Lower lobe of right lung (tissue), 2 donors: ENCODE measurements around the gene MCTP1. TPM values are rescaled to one million over a fixed set of nuclear protein-coding genes. Genes with fewer than 3 reads are reported as not detected.

ENCODE experiments used
- ATAC-seq, 2 donors: fragments of 200-7000 bp; cut with Tn5 transposase; one replicate each; pipeline ENCODE4 v1.9.1; 2020 to 2022; ENCODE audit warnings: mild to moderate bottlenecking in 2 of 2, moderate library complexity in 2 of 2
- DNase-seq: peaks from one replicate; pipeline ENCODE4 v3.0.0-alpha.2; 2020
- H3K27ac ChIP-seq: fragments of 200-600 bp; one replicate; pipeline ENCODE4 v1.8.0; 2022
- H3K27me3 ChIP-seq: fragments of 200-600 bp; one replicate; pipeline ENCODE4 v1.8.0; 2022; ENCODE audit warnings: low read depth
- H3K36me3 ChIP-seq: fragments of 200-600 bp; one replicate; pipeline ENCODE4 v1.8.0; 2022; ENCODE audit warnings: mild to moderate bottlenecking
- H3K4me1 ChIP-seq: fragments of 200-600 bp; one replicate; pipeline ENCODE4 v1.8.0; 2022
- H3K4me3 ChIP-seq: fragments of 200-600 bp; one replicate; pipeline ENCODE4 v1.8.0; 2022; ENCODE audit warnings: mild to moderate bottlenecking
- H3K9me3 ChIP-seq: fragments of 200-600 bp; one replicate; pipeline ENCODE4 v1.8.0; 2022
- CTCF ChIP-seq: fragments of 200-600 bp; IDR thresholded peaks from one replicate; pipeline ENCODE4 v1.8.0; 2022; ENCODE audit warnings: antibody characterized with exemption, mild to moderate bottlenecking
- intact Hi-C: fragments of 100-400 bp; cut with DNase I; formaldehyde crosslinking; loops from one replicate; pipeline ENCODE4 v1.11.0; 2022
- total RNA-seq: library from RNA; stranded (reverse); fragmentation: NEBNext Ultra II Directional; extraction: Animal tissue kit (Norgen Biotek cat#: 25700); gene quantifications from one replicate; pipeline ENCODE4 v1.2.1, GENCODE V29; 2021
- donor health status: DM: no; HTN: yes; CAD: no; lungs with severe emphysema.

The MCTP1 gene
- total RNA-seq, 1 donor from 2014 or later, result 38.7 TPM

- H3K27me3 ChIP-seq, result no peaks in the 10 kb centered on the region
- no peaks in the 10 kb centered on the region for H3K4me1 ChIP-seq
- DNase-seq, result no peak
- H3K36me3 ChIP-seq, result peaks cover 3% of the 10 kb centered on the region
- intact Hi-C loops, result no loop called here
- no peak for ATAC-seq
- no peak overlapping the region for H3K4me3 ChIP-seq
- TF ChIP-seq CTCF, result no peak
- no peaks in the 10 kb centered on the region for H3K9me3 ChIP-seq
- no peak overlapping the region for H3K27ac ChIP-seq
These were observed 429.4 kb downstream of the MCTP1 start for GRCh38 chr5:94855543-94855942.

GRCh38 chr5:94853120-94853519, 431.8 kb downstream of the MCTP1 start:
- no peak overlapping the region for H3K27ac ChIP-seq
- no peaks in the 10 kb centered on the region for H3K4me1 ChIP-seq
- no peaks in the 10 kb centered on the region for H3K27me3 ChIP-seq
- intact Hi-C loops, result no loop called here
- TF ChIP-seq CTCF, result no peak
- no peaks in the 10 kb centered on the region for H3K9me3 ChIP-seq
- H3K4me3 ChIP-seq, result no peak overlapping the region
- no peaks in the 10 kb centered on the region for H3K36me3 ChIP-seq
- DNase-seq, result no peak
- no peak for ATAC-seq

GRCh38 chr5:94850960-94851359, 433.9 kb downstream of the MCTP1 start:
- no peak for ATAC-seq

GRCh38 chr5:94849821-94850736, 434.8 kb downstream of the MCTP1 start:
- DNase-seq, result no peak
- Histone ChIP-seq H3K27ac (no peak overlapping the region), H3K36me3 (no peaks in the 10 kb centered on the region), H3K4me1 (no peaks in the 10 kb centered on the region), H3K9me3 (no peaks in the 10 kb centered on the region), H3K27me3 (no peaks in the 10 kb centered on the region), H3K4me3 (no peak overlapping the region)
- intact Hi-C loops, result no loop called here
- ATAC-seq, result peak; percentile 59 to 66
- TF ChIP-seq CTCF, result peak; percentile 43

More at GRCh38 chr5:94850960-94851359, 433.9 kb downstream of the MCTP1 start:
- no peak for DNase-seq
- intact Hi-C loops, result no loop called here
- H3K36me3 ChIP-seq, result no peaks in the 10 kb centered on the region
- H3K27ac ChIP-seq, result no peak overlapping the region
- no peak overlapping the region for H3K4me3 ChIP-seq
- no peaks in the 10 kb centered on the region for H3K4me1 ChIP-seq
- TF ChIP-seq CTCF, result no peak
- no peaks in the 10 kb centered on the region for H3K9me3 ChIP-seq
- no peaks in the 10 kb centered on the region for H3K27me3 ChIP-seq

GRCh38 chr5:94849324-94849723, 435.6 kb downstream of the MCTP1 start:
- DNase-seq (no peak), ATAC-seq (no peak)
- TF ChIP-seq CTCF, result no peak
- Histone ChIP-seq H3K36me3 (no peaks in the 10 kb centered on the region), H3K4me3 (no peak overlapping the region), H3K27me3 (no peaks in the 10 kb centered on the region), H3K4me1 (no peaks in the 10 kb centered on the region), H3K9me3 (no peaks in the 10 kb centered on the region), H3K27ac (no peak overlapping the region)
- intact Hi-C loops, result no loop called here
